ENCODE data around the gene MXI1. TPM values are rescaled to one million over a fixed set of nuclear protein-coding genes. Genes with fewer than 3 reads are reported as not detected.

MXI1 gene
- total RNA-seq, 2 donors from 2014 or later, result 31.3 to 55.4 TPM

DNA sequence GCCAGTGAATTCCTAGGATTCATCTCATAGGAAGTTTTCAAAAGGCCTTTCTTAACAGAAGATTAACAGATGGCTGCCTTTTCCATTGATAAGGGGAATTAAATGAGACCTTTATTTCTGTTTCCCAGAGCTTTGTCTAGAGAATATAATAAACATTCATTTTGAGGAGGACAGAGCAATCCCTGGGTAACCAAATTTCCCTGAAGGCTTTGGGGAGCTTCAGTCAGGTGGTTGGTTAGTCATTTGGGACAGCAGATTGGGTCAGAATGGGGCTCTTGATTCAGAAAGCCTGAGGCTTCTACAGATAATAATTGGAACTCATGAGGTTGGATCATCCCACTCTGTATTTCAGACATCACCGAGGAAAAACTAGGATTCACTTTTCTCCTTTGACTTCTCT lies 21.8 kb downstream of the MXI1 start:
- TF ChIP-seq, protein P1, sequence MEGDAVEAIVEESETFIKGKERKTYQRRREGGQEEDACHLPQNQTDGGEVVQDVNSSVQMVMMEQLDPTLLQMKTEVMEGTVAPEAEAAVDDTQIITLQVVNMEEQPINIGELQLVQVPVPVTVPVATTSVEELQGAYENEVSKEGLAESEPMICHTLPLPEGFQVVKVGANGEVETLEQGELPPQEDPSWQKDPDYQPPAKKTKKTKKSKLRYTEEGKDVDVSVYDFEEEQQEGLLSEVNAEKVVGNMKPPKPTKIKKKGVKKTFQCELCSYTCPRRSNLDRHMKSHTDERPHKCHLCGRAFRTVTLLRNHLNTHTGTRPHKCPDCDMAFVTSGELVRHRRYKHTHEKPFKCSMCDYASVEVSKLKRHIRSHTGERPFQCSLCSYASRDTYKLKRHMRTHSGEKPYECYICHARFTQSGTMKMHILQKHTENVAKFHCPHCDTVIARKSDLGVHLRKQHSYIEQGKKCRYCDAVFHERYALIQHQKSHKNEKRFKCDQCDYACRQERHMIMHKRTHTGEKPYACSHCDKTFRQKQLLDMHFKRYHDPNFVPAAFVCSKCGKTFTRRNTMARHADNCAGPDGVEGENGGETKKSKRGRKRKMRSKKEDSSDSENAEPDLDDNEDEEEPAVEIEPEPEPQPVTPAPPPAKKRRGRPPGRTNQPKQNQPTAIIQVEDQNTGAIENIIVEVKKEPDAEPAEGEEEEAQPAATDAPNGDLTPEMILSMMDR (conservative IDR thresholded peaks at IDR 0.05), result no peak
- peaks cover 5% of the 10 kb centered on the region for H3K4me1 ChIP-seq (ENCODE audit: control insufficient read depth, insufficient read depth, low read length)
- no peak overlapping the region for H3K27ac ChIP-seq (ENCODE audit: low read depth, low read length)
- Mint-ChIP-seq H3K27me3 (ENCODE audit: insufficient read depth) (no peaks in the 10 kb centered on the region), H3K4me3 (no peak overlapping the region), H3K4me1 (peaks cover 15% of the 10 kb centered on the region), H3K9me3 (no peaks in the 10 kb centered on the region), H3K36me3 (ENCODE audit: low read depth) (peaks cover 20% of the 10 kb centered on the region), H3K27ac (no peak overlapping the region)
- no peaks in the 10 kb centered on the region for H3K27me3 ChIP-seq (ENCODE audit: control insufficient read depth, insufficient read depth, low read length, poor library complexity, severe bottlenecking)
- no peaks in the 10 kb centered on the region for H3K9me3 ChIP-seq (ENCODE audit: control insufficient read depth, low read length)
- DNase-seq, result no peak
- WGBS, 2 experiments (ENCODE audit: insufficient coverage in 1 of 2, insufficient read length in 1 of 2), result 86 to 100% methylated on average over 1 of the region's 1 CpG
- H3K4me3 ChIP-seq (ENCODE audit: low read length), result no peak overlapping the region
- H3K36me3 ChIP-seq (ENCODE audit: control insufficient read depth, insufficient read depth, low read length), result peaks cover 29% of the 10 kb centered on the region
- H3K9ac ChIP-seq (ENCODE audit: extremely low read depth, low read length, poor library complexity, severe bottlenecking), result no peak overlapping the region

DNA sequence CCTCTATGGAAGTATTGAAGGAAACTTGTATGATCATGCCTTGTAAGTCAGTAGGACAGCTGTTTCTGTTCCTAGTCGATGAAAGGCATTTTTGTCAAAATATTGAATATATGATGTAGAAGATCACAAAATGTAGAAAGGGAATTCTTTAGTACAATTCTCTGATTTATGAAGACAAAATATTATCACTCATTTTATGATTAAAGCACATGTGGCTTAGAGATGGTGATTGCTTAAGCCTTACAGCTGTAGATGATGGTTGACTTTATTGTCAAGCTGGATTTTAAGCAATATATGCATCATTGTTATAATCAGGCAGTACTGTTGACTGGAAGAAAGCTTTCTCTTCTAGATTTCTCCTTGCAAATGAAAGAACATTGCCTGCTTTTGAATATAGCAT lies 26.4 kb downstream of the MXI1 start:
- Mint-ChIP-seq H3K36me3 (ENCODE audit: low read depth) (peaks cover 32% of the 10 kb centered on the region), H3K9me3 (no peaks in the 10 kb centered on the region), H3K27ac (no peak overlapping the region), H3K4me1 (peaks cover 4% of the 10 kb centered on the region), H3K27me3 (ENCODE audit: insufficient read depth) (no peaks in the 10 kb centered on the region), H3K4me3 (no peak overlapping the region)
- H3K9me3 ChIP-seq (ENCODE audit: control insufficient read depth, low read length), result no peaks in the 10 kb centered on the region
- no peak overlapping the region for H3K4me3 ChIP-seq (ENCODE audit: low read length)
- peaks cover 5% of the 10 kb centered on the region for H3K4me1 ChIP-seq (ENCODE audit: control insufficient read depth, insufficient read depth, low read length)
- TF ChIP-seq, protein P1 (conservative IDR thresholded peaks at IDR 0.05), result no peak
- no peaks in the 10 kb centered on the region for H3K27me3 ChIP-seq (ENCODE audit: control insufficient read depth, insufficient read depth, low read length, poor library complexity, severe bottlenecking)
- 93% methylated on average over 1 of the region's 1 CpG; no CpG with 5 or more reads in 1 of the 2 experiments for WGBS, 2 experiments (ENCODE audit: insufficient coverage in 1 of 2, insufficient read length in 1 of 2)
- no peak overlapping the region for H3K9ac ChIP-seq (ENCODE audit: extremely low read depth, low read length, poor library complexity, severe bottlenecking)
- DNase-seq, result no peak
- H3K27ac ChIP-seq (ENCODE audit: low read depth, low read length), result no peak overlapping the region
- peaks cover 42% of the 10 kb centered on the region for H3K36me3 ChIP-seq (ENCODE audit: control insufficient read depth, insufficient read depth, low read length)

DNA sequence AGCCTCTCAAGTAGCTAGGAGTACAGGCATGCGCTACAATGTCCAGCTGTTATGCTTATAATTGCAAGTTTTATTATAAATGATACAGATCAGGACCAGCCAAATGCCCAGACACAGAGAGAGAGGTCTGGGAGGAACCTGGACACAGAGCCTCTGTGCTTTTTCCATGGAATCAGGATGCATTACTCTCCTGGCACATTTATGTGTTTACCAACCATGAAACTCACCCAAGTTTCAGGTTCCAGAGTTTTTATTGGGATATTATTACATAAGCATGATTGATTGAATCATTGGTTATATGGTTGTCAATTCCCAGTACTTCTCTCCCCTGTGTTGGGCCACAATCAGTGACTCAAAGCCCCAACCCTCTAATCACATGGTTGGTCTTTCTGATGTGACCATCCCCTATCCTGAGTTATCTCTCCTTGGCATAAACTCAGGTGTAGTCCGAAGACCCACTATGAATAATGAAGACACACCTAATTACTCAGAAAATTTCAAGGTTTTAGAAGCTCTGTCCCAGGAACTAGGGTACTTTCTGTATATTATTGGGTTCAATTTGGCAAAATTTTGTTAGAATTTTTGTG lies 30.6 kb downstream of the MXI1 start:
- H3K4me3 Mint-ChIP-seq, result no peak overlapping the region

More for the DNA sequence above, 30.6 kb downstream of the MXI1 start:
- Histone ChIP-seq H3K27me3 (ENCODE audit: control insufficient read depth, insufficient read depth, low read length, poor library complexity, severe bottlenecking) (no peaks in the 10 kb centered on the region), H3K4me1 (ENCODE audit: control insufficient read depth, insufficient read depth, low read length) (peaks cover 16% of the 10 kb centered on the region), H3K9me3 (ENCODE audit: control insufficient read depth, low read length) (no peaks in the 10 kb centered on the region), H3K27ac (ENCODE audit: low read depth, low read length) (no peak overlapping the region), H3K9ac (ENCODE audit: extremely low read depth, low read length, poor library complexity, severe bottlenecking) (no peak overlapping the region), H3K4me3 (ENCODE audit: low read length) (no peak overlapping the region), H3K36me3 (ENCODE audit: control insufficient read depth, insufficient read depth, low read length) (peaks cover 17% of the 10 kb centered on the region)
- Mint-ChIP-seq H3K27ac (no peak overlapping the region), H3K27me3 (ENCODE audit: insufficient read depth) (no peaks in the 10 kb centered on the region), H3K4me1 (peaks cover 24% of the 10 kb centered on the region), H3K9me3 (no peaks in the 10 kb centered on the region), H3K36me3 (ENCODE audit: low read depth) (peaks cover 17% of the 10 kb centered on the region)
- TF ChIP-seq, protein P1 (conservative IDR thresholded peaks at IDR 0.05), result no peak
- 95 to 100% methylated on average over 1 to 2 of the region's 2 CpGs for WGBS, 2 experiments (ENCODE audit: insufficient coverage in 1 of 2, insufficient read length in 1 of 2)
- no peak for DNase-seq
